SK-N-SH (cell line): Measurements from ENCODE around the gene APEH.
A peak's percentile ranks its signal among the peaks of the same experiment; 100 is the strongest.

Experiments used
- EP300 ChIP-seq, 2 experiments: IDR thresholded peaks; 2 replicates each; pipeline versions ENCODE4 v1.4.0 to v1.6.1; 2012; ENCODE audit warnings: borderline replicate concordance in 1 of 2, low read depth in 1 of 2, low read length in 1 of 2
- POLR2AphosphoS5 ChIP-seq: IDR thresholded peaks from 2 replicates; pipeline ENCODE4 v1.6.1; 2012; ENCODE audit warnings: low read depth, low read length
- RAD21 ChIP-seq: IDR thresholded peaks from 2 replicates; pipeline ENCODE4 v1.6.1; 2012; ENCODE audit warnings: mild to moderate bottlenecking, low read length
- YY1 ChIP-seq: IDR thresholded peaks from 2 replicates; pipeline ENCODE4 v1.4.0; 2012; ENCODE audit warnings: low read depth, mild to moderate bottlenecking
- TF ChIP-seq, protein P1 (sequence below): fragments of 200-600 bp; sonication (generic); IDR thresholded peaks from 2 replicates; pipeline ENCODE4 v1.6.1; 2017; ENCODE audit warnings: antibody characterized with exemption, mild to moderate bottlenecking, moderate library complexity

DNA sequence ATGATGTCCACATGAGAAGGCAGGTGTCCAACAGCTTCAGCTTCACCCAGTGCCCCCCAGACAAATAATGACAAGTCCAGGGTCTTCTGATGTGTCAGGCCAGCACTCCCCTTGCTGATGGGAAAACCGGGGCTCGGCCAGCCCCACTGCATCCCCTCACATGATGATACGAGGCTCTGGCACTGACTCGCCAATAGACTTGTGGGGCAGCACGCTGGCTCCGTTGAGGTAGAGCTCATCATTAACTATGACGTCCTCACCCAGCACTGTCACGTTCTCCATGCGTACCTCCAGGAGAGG is 47.4 kb downstream of the APEH start:
- no peak for TF ChIP-seq YY1
- TF ChIP-seq EP300 (IDR thresholded peaks at IDR 0.05; ENCODE audit: borderline replicate concordance in 1 of 2, low read depth in 1 of 2, low read length in 1 of 2) = no peak
- no peak for TF ChIP-seq RAD21
- TF ChIP-seq, protein P1, sequence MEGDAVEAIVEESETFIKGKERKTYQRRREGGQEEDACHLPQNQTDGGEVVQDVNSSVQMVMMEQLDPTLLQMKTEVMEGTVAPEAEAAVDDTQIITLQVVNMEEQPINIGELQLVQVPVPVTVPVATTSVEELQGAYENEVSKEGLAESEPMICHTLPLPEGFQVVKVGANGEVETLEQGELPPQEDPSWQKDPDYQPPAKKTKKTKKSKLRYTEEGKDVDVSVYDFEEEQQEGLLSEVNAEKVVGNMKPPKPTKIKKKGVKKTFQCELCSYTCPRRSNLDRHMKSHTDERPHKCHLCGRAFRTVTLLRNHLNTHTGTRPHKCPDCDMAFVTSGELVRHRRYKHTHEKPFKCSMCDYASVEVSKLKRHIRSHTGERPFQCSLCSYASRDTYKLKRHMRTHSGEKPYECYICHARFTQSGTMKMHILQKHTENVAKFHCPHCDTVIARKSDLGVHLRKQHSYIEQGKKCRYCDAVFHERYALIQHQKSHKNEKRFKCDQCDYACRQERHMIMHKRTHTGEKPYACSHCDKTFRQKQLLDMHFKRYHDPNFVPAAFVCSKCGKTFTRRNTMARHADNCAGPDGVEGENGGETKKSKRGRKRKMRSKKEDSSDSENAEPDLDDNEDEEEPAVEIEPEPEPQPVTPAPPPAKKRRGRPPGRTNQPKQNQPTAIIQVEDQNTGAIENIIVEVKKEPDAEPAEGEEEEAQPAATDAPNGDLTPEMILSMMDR = no peak
- peak; percentile 46 for TF ChIP-seq POLR2AphosphoS5
